Hematopoietic multipotent progenitor cell treated with erythropoietin and hydrocortisone succinate and interleukin-3 and kit ligand, for 15 days (in vitro differentiated cells): Measurements from ENCODE around the gene THRSP.

Source experiments
- DNase-seq: peaks from one replicate; pipeline ENCODE4 v3.0.0-alpha.2; 2015; ENCODE audit warnings: low spot score

THRSP gene

GRCh38 chr11:78097666-78098385 is 34.2 kb downstream of the THRSP start:
- DNase-seq, result no peak

GRCh38 chr11:78099666-78100065 is 36.0 kb downstream of the THRSP start:
- DNase-seq, result no peak

DNA sequence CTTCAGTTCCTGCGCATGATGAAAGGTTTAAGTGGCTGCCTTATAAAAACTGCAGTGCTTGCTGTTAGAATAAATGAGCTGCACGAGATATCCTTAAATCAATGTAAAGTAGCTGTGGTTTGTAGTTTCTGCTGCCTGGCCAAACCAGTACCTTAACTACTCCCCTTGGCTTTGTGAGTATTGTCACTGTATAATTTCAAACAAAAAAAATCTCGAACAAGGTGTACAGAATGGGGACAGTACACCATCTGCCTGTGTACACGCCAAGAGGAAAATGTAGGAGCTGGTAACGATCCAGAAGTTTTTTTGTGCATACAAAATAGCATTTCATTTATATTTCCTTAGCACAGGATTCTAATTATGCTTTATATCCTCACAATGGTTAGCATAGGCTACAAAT is 36.6 kb downstream of the THRSP start:
- no peak for DNase-seq

GRCh38 chr11:78100676-78101472 is 37.2 kb downstream of the THRSP start:
- DNase-seq, result no peak

DNA sequence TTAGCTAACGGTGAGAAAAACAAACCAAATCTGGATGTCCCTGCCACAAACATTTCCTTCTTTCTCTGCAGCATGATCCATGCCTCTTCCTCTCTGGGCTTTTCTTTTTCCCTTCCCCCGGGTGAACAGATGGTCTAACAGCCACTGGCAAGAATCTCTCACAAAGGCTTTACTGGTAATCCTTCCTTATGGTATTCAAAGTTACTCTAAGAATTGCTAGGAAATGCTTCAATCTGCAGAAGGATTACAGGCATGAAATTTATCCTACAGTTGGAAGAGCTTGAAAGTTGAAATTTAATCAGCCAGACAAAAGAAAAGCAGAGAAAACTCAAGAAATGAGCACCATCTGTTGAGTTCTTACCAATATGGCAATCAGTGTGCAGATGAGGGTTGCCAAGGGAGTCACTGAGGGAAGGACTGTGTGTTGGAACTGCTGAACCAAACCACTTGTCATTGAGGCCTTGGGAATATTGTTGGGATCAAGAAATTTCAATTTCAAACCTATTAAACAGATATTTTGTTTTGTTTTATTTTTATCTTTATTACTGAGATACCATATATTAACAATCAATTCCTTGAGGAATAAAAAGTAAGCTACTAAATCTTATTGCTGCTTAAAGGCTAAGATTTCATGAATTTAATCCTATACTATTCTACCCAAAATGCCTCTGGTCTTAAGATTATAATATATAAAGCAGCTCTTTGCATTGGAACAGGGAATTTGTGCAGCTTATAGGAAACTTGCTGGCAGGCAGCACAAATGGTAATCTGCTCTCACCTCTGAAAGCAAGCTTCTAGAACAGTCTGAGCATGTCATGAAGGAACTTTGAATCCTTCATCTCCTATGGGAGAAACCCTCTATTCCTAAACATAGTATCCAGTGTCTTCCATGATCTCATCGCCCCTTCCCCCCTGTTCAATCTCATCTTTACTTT is 45.7 kb downstream of the THRSP start:
- DNase-seq, result no peak

DNA sequence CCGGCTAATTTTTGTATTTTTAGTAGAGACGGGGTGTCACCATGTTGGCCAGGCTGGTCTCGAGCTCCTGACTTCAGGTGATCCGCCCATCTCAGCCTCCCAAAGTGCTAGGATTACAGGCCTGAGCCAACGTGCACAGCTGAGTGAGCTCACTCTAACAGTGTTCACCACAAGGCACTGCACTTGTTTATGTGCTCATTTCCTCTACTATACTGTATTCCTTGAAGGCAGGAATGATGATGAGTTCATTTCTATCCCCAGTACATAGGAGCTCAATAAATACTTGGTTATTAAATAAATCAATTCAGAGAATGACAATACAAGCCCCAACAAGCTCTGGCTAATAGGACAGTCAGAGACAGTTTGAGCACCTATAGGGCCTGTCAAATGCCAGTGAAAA is 46.7 kb downstream of the THRSP start:
- no peak for DNase-seq

GRCh38 chr11:78110830-78111229 is 47.2 kb downstream of the THRSP start:
- DNase-seq, result no peak

DNA sequence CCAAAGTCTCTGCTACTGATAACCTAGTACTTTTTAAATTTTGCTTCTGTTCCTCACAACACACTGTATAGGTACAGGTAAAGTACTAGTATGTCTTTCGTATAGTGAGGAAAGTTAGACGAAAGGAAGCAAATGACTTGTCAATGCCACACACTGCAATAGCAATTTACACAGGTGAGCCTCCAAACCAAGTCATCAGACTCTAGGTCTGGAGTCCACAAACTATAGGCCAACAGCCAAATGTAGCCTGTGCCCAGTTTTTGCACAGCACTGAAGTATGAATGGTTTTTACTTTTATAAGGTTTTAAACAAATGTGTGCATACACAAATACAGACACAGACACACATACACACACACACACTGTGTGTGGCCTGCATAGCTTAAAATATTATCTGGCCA is 47.6 kb downstream of the THRSP start:
- DNase-seq, result no peak

DNA sequence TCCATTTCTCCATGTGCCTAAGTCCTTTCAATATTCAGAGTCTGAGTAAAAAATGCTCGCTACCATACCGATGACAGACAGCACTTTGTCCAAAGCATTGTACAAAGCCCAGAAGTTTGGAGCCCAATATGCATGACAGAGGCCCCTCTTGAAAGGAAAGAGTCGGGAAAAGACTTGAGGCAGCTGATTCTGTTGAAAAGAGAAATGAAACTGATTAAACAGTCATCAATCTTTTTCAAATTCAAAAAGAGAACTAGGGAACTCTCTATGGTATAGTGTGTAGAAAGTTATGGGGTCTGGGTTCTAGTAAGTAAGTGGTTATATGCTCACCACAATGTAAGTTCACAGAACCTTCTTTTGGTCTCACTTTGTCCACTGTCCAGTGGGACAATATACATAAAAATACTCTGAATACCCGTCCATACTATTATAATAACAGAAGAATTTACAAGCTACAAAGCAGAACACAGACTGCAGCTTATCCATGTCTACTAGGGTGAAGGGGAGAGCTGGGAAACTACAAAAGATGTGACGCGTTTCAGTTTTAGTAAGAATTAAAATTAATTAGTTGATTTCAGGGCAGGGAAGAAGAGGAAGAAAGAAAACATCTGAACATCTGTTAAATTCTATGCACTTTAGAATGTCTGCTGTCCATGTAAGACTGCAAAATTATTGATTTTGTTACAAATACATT is 49.1 kb downstream of the THRSP start:
- no peak for DNase-seq
